ENCODE results near the gene ZBTB11. TPM values are rescaled to one million over a fixed set of nuclear protein-coding genes. Genes with fewer than 3 reads are reported as not detected.

The ZBTB11 gene
- total and polyA plus RNA-seq, 2 donors (not counting 3 experiments of a cell fraction or from before 2014, with no cell fraction given), result 4.2 to 15.8 TPM

DNA sequence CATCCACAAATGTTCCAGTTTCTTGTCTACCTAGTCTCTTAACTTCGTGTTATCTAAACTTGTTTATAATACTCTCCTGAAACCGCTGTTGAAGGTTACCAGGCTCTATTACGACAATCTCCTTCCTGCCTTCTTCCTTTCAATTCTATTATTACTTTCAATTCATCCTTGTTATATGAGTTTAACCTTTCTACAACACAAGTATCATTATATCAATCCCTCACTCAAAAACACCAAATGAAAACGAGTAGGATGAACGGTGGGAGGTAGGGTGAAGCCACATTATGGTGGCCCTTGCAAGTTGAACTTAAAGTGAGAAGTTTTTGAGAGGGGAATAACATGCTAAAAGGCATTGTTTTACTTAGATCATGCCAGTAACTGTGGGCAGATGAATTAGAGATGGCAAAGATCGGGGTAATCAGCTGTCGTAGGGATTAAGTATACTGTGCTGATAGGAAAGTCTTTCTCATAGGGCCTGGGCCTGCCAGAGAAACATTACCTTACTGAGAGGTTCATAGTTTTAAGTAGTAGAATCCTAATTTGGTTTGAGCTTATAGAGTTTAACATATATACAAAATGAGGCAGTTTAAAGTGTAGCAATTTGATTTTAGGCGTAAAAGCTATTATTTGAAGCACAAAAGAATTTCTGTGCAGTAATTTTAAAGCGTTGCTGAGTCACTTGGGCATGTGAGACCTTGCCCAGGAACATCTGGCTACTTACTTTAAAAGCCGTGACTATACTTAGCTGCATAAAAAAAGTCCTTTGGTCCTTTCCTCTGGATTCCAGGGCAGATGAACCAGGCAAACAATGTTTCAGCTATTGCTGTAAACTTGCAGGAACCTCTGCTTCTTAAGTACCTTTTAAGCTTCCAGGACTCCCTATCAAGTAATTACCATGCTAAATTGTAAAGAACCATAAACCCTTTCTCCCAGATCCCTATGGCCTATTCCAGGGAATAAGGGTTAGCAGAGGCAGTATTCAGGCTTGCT, 44.2 kb upstream of the ZBTB11 start:
- DNase-seq (ENCODE audit: low read depth, low spot score) (no peak), FAIRE-seq (no peak)
- dilution Hi-C loops (cut with MboI; ENCODE audit: extremely low pct_ligation_motif_present, low sequenced_read_pairs) (no loop called here), intact Hi-C loops (cut with micrococcal nuclease) (no loop called here)
- H3K27ac ChIP-seq (ENCODE audit: insufficient read depth, low read depth, low read length), result no peak overlapping the region
- H3K9ac ChIP-seq (replicated peaks; ENCODE audit: extremely low read depth, insufficient read depth, low read length), result no peak overlapping the region
- TF ChIP-seq MYC (IDR thresholded peaks at IDR 0.05; ENCODE audit: low read depth, low read length) (no peak), FOS (IDR thresholded peaks at IDR 0.05; ENCODE audit: borderline replicate concordance, insufficient read depth, low read length) (no peak), JUN (IDR thresholded peaks at IDR 0.05; ENCODE audit: borderline replicate concordance, insufficient read depth, insufficient read length, low read depth) (no peak), POLR2A (IDR thresholded peaks at IDR 0.05; ENCODE audit: low read depth, low read length) (no peak)
- H3K9me1 ChIP-seq (replicated peaks; ENCODE audit: control insufficient read depth, extremely low read depth, insufficient read depth, low read length), result no peaks in the 10 kb centered on the region
- POLR2A ChIA-PET, result no interaction called here
- H4K20me1 ChIP-seq (replicated peaks; ENCODE audit: control insufficient read depth, extremely low read depth, insufficient read depth, low read length), result no peaks in the 10 kb centered on the region
- no peak overlapping the region for H3K4me3 ChIP-seq (replicated peaks in 1 of 3; ENCODE audit: insufficient read depth in 1 of 3, low read depth in 1 of 3, low read length in 3 of 3)
- H3K27me3 ChIP-seq (ENCODE audit: control insufficient read depth in 2 of 2, insufficient read depth in 2 of 2, low read length in 2 of 2), result no peaks in the 10 kb centered on the region
- no TSS peak for BruUV-seq (replicated peaks)
- peaks cover 13% of the 10 kb centered on the region for H3K79me2 ChIP-seq (ENCODE audit: control insufficient read depth, insufficient read depth, low read length)
- H3K4me1 ChIP-seq (ENCODE audit: control insufficient read depth, extremely low read depth, insufficient read depth, low read length), result peaks cover 13% of the 10 kb centered on the region
- H2AFZ ChIP-seq (ENCODE audit: low read depth, low read length), result peak overlapping the region; percentile 19
- H3K9me3 ChIP-seq (replicated peaks; ENCODE audit: control insufficient read depth, insufficient read depth, low read length), result no peaks in the 10 kb centered on the region
- H3K36me3 ChIP-seq (ENCODE audit: control insufficient read depth in 2 of 2, extremely low read depth in 1 of 2, insufficient read depth in 2 of 2, low read length in 2 of 2), result no peaks in the 10 kb centered on the region
- CTCF ChIA-PET, result interaction anchor here (2.3 kb wide), 1 partner anchor 14 kb away, joined by 17 read pairs; no protein-coding TSS in a partner anchor
- no peak overlapping the region for H3K4me2 ChIP-seq (ENCODE audit: insufficient read depth, low read length)

DNA sequence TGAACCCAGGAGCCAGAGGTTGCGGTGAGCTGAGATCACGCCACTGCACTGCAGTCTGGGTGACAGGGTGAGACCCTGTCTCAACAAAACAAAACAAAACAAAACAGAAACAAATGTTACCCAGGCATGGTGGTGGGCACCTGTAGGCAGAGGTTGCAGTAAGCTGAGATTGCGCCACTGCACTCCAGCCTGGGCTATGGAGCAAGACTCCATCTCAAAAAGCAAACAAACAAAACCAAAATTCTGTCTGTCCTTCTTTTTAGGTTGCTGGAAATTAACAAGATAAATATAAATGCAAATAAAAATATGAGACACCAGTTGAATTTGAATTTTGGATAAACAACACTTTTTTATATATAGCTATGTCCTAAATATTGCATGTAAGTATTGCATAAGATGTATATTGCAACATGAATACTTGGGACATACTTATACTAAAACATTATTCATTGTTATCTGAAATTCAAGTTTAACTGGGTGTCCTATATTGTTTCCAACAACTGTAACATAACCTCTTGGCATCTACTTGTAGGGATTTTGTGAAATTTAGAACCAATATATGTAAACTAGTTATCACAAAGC, 42.8 kb upstream of the ZBTB11 start:
- Histone ChIP-seq H3K9me3 (replicated peaks; ENCODE audit: control insufficient read depth, insufficient read depth, low read length) (no peaks in the 10 kb centered on the region), H4K20me1 (replicated peaks; ENCODE audit: control insufficient read depth, extremely low read depth, insufficient read depth, low read length) (no peaks in the 10 kb centered on the region), H3K27me3 (ENCODE audit: control insufficient read depth in 2 of 2, insufficient read depth in 2 of 2, low read length in 2 of 2) (no peaks in the 10 kb centered on the region), H3K4me1 (ENCODE audit: control insufficient read depth, extremely low read depth, insufficient read depth, low read length) (peaks cover 5% of the 10 kb centered on the region), H3K36me3 (ENCODE audit: control insufficient read depth in 2 of 2, extremely low read depth in 1 of 2, insufficient read depth in 2 of 2, low read length in 2 of 2) (no peaks in the 10 kb centered on the region), H3K9me1 (replicated peaks; ENCODE audit: control insufficient read depth, extremely low read depth, insufficient read depth, low read length) (no peaks in the 10 kb centered on the region), H3K4me2 (ENCODE audit: insufficient read depth, low read length) (no peak overlapping the region), H3K9ac (replicated peaks; ENCODE audit: extremely low read depth, insufficient read depth, low read length) (no peak overlapping the region), H3K27ac (ENCODE audit: insufficient read depth, low read depth, low read length) (no peak overlapping the region), H2AFZ (ENCODE audit: low read depth, low read length) (no peak overlapping the region), H3K4me3 (replicated peaks in 1 of 3; ENCODE audit: insufficient read depth in 1 of 3, low read depth in 1 of 3, low read length in 3 of 3) (no peak overlapping the region), H3K79me2 (ENCODE audit: control insufficient read depth, insufficient read depth, low read length) (no peaks in the 10 kb centered on the region)
- dilution Hi-C loops (cut with MboI; ENCODE audit: extremely low pct_ligation_motif_present, low sequenced_read_pairs) (no loop called here), intact Hi-C loops (cut with micrococcal nuclease) (no loop called here)
- no TSS peak for BruUV-seq (replicated peaks)
- DNase-seq (ENCODE audit: low read depth, low spot score) (no peak), FAIRE-seq (no peak)
- ChIA-PET POLR2A (no interaction called here), CTCF (interaction anchor here (1.4 to 3.2 kb wide), 2 partner anchors 12 to 506 kb away, joined by 5 to 17 read pairs; no protein-coding TSS in a partner anchor)
- TF ChIP-seq JUN (IDR thresholded peaks at IDR 0.05; ENCODE audit: borderline replicate concordance, insufficient read depth, insufficient read length, low read depth), result no peak
- no peak for TF ChIP-seq GATA2 (IDR thresholded peaks at IDR 0.05; ENCODE audit: insufficient read depth, insufficient read length, low read depth, low read length)
- TF ChIP-seq, protein P1, sequence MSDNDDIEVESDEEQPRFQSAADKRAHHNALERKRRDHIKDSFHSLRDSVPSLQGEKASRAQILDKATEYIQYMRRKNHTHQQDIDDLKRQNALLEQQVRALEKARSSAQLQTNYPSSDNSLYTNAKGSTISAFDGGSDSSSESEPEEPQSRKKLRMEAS (IDR thresholded peaks at IDR 0.05; ENCODE audit: insufficient read depth, insufficient read length), result no peak
- no peak for TF ChIP-seq POLR2AphosphoS5 (IDR thresholded peaks at IDR 0.05; ENCODE audit: insufficient read depth, low read depth, low read length)
- TF ChIP-seq MYC (IDR thresholded peaks at IDR 0.05; ENCODE audit: low read depth, low read length), result no peak
- TF ChIP-seq FOS (IDR thresholded peaks at IDR 0.05; ENCODE audit: borderline replicate concordance, insufficient read depth, low read length), result no peak
- TF ChIP-seq EZH2 (IDR thresholded peaks at IDR 0.05; ENCODE audit: borderline replicate concordance, low read depth, low read length, severe bottlenecking), result no peak
- TF ChIP-seq, protein P2, sequence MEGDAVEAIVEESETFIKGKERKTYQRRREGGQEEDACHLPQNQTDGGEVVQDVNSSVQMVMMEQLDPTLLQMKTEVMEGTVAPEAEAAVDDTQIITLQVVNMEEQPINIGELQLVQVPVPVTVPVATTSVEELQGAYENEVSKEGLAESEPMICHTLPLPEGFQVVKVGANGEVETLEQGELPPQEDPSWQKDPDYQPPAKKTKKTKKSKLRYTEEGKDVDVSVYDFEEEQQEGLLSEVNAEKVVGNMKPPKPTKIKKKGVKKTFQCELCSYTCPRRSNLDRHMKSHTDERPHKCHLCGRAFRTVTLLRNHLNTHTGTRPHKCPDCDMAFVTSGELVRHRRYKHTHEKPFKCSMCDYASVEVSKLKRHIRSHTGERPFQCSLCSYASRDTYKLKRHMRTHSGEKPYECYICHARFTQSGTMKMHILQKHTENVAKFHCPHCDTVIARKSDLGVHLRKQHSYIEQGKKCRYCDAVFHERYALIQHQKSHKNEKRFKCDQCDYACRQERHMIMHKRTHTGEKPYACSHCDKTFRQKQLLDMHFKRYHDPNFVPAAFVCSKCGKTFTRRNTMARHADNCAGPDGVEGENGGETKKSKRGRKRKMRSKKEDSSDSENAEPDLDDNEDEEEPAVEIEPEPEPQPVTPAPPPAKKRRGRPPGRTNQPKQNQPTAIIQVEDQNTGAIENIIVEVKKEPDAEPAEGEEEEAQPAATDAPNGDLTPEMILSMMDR (IDR thresholded peaks at IDR 0.05; ENCODE audit: extremely low read depth in 1 of 2, insufficient read depth in 1 of 2, low read depth in 1 of 2, low read length in 2 of 2), result no peak
- no peak for TF ChIP-seq POLR2A (IDR thresholded peaks at IDR 0.05; ENCODE audit: low read depth, low read length)

Data from endothelial cell of umbilical vein (primary cell).